Keratinocyte (primary cell): ENCODE measurements around the gene GPRIN1.

Source experiments
- EZH2 ChIP-seq: IDR thresholded peaks from one replicate; pipeline ENCODE4 v1.6.1; 2012; ENCODE audit warnings: inconsistent platforms, mild to moderate bottlenecking, low read length, moderate library complexity
- TF ChIP-seq, protein P1 (sequence below), 3 experiments: IDR thresholded peaks in 1 of 3; conservative IDR thresholded peaks in 1 of 3; optimal IDR thresholded peaks in 1 of 3; 2 replicates in 2 of 3; 3 replicates in 1 of 3; pipeline versions ENCODE3 to v1.5.1; 2011; ENCODE audit warnings: low read length in 3 of 3, mild to moderate bottlenecking in 3 of 3, moderate library complexity in 2 of 3, control low read depth in 1 of 3, inconsistent platforms in 1 of 3; ENCODE audit not compliant: insufficient read depth in 2 of 3; ENCODE audit errors: extremely low read depth in 1 of 3

DNA sequence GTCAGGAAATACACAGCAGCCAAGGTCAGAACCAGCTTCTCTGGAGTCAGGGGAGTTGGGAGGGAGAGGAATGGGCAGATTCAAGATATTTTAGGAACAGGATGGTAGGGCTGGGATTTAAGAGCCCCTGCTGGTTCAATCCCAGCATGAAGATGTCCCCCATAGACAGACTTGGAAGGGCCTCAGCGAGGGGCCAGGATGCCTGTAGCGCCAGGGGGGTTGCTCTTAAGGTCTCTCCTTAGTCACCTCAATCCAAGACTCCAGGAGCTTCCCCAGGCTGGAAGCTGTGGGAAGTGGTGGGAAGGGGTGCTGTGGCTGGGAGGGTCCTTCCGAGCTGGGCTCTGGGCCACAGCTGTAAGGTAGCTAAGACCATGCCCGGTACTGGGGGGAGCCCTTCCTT, 29.3 kb upstream of the GPRIN1 start:
- TF ChIP-seq, protein P1, sequence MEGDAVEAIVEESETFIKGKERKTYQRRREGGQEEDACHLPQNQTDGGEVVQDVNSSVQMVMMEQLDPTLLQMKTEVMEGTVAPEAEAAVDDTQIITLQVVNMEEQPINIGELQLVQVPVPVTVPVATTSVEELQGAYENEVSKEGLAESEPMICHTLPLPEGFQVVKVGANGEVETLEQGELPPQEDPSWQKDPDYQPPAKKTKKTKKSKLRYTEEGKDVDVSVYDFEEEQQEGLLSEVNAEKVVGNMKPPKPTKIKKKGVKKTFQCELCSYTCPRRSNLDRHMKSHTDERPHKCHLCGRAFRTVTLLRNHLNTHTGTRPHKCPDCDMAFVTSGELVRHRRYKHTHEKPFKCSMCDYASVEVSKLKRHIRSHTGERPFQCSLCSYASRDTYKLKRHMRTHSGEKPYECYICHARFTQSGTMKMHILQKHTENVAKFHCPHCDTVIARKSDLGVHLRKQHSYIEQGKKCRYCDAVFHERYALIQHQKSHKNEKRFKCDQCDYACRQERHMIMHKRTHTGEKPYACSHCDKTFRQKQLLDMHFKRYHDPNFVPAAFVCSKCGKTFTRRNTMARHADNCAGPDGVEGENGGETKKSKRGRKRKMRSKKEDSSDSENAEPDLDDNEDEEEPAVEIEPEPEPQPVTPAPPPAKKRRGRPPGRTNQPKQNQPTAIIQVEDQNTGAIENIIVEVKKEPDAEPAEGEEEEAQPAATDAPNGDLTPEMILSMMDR (optimal IDR thresholded peaks at IDR 0.05 in 1 of 3, IDR thresholded peaks at IDR 0.05 in 1 of 3, conservative IDR thresholded peaks at IDR 0.05 in 1 of 3; ENCODE audit: extremely low read depth in 1 of 3, insufficient read depth in 2 of 3, low read length in 3 of 3): no peak
- no peak for TF ChIP-seq EZH2
